Fibroblast of villous mesenchyme (primary cell): ENCODE data around the gene EXOSC5. TPM values are rescaled to one million over a fixed set of nuclear protein-coding genes. Genes with fewer than 3 reads are reported as not detected.
"Not testable (repeated sequence)": the region's sequence is repeated elsewhere in the genome, so short reads cannot be mapped to it uniquely, and the experiment has no call there.

Source experiments
- DNase-seq: peaks from one replicate; pipeline ENCODE4 v3.0.0-alpha.2; 2010; ENCODE audit warnings: low read depth
- H3K4me3 ChIP-seq: 2 replicates; pipeline ENCODE4 v1.5.1; 2011; ENCODE audit warnings: low read depth, mild to moderate bottlenecking, low read length
- CTCF ChIP-seq: IDR thresholded peaks from 2 replicates; pipeline ENCODE4 v1.5.1; 2012; ENCODE audit warnings: low read depth, mild to moderate bottlenecking, low read length; ENCODE audit not compliant: insufficient read depth
- total RNA-seq: library from RNA; depleted of rRNA; stranded (reverse); fragments of >200 nt; gene quantifications from 2 replicates; pipeline ENCODE4 v1.2.3, GENCODE V29; 2012

EXOSC5 gene
- total RNA-seq, 1 donor, result 12.5 TPM

GRCh38 chr19:41354343-41354953 lies 42.7 kb downstream of the EXOSC5 start:
- DNase-seq, result no peak
- H3K4me3 ChIP-seq, result peak overlapping the region; percentile 98
- no peak for TF ChIP-seq CTCF

- DNase-seq, result peak; percentile 94
- H3K4me3 ChIP-seq, result peak within 1 kb of the TSS; percentile 98
- peak; percentile 82 for TF ChIP-seq CTCF
Measured at GRCh38 chr19:41353466-41354342, 43.5 kb downstream of the EXOSC5 start, which contains the start of gene TGFB1. Gene TGFB1 (minus strand): TSS chr19:41353922. CDS start chr19:41353044, 878 bp downstream.

DNA sequence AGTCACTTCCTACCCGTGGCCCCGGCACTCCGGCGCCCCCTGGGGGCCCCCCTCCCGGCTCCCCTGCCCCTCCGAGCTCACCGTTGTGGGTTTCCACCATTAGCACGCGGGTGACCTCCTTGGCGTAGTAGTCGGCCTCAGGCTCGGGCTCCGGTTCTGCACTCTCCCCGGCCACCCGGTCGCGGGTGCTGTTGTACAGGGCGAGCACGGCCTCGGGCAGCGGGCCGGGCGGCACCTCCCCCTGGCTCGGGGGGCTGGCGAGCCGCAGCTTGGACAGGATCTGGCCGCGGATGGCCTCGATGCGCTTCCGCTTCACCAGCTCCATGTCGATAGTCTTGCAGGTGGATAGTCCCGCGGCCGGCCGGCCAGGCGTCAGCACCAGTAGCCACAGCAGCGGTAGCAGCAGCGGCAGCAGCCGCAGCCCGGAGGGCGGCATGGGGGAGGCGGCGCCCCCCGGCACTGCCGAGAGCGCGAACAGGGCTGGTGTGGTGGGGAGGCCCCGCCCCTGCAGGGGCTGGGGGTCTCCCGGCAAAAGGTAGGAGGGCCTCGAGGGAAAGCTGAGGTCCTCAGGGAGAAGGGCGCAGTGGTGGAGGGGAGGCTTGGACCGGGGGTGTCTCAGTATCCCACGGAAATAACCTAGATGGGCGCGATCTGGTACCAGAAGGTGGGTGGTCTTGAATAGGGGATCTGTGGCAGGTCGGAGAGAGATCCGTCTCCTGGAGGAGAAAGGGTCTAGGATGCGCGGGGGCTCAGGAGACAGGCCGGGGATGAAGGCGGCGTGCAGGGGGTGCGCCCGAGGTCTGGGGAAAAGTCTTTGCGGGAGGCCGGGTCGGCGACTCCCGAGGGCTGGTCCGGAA lies 44.3 kb downstream of the EXOSC5 start:
- TF ChIP-seq CTCF, result peak; percentile 57
- H3K4me3 ChIP-seq, result peak overlapping the region; percentile 98
- DNase-seq, result peak; percentile 72

DNA sequence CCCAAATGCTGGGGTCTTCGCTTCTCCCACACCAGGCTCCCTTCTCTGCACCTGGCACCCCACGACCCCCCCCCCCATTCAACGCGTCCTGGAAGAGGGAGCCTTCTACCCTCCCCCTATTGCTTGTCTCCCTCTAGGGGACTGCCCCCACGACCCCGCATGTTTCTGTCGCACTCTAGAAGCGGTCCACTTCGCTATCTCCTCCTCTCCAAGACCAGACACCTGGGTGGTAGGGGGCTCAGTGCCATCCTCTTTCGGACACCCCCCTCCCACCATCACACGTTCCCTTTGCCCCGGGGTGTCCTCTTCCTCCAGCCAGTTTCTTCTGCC lies 44.9 kb downstream of the EXOSC5 start:
- TF ChIP-seq CTCF, result no peak
- peak overlapping the region; percentile 98 for H3K4me3 ChIP-seq
- DNase-seq, result no peak

DNA sequence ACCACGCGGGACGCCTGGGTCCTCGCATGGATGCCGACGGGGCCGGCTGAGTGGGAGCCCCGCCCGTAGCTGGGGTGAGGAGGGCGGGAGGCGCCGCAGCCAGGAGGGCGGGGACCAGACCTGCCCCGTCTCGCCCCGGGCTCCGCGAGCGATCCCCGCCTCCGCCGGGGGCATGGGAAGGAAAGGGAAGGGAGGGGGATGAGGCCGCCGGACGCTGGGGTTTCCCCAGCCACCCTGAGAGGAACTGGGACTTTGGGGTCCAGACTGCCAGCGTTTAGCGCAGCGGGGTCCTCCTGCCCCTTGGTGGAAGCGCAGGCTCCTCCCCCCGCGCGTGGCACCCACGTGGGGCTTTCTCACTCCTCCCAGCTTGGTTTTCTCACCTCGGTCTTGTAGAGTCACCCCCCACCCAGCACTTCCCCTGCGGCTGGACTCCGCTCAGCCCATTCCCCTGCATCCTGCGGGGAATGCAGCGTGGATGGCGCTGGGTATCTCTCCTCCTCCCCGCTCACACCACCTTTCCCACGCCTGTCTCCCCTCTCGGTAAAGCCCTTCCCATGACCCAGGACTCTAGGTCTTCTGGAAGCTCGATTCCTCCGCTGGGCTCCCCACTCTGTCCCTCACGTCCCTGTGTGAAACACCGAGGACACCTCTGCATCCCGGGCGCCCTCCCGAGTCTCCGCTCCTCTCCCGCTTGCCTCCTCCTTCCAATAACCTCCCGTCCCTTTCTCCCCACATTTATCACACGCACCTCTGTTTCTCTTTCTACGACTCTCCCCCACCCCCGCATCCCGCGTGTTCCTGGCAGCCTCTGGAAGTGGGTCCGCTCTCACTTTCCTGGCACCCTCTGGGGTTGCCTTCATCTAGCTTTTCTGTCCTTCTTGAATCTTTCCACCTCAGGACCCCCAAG lies 45.6 kb downstream of the EXOSC5 start:
- DNase-seq, result peak; percentile 71
- peak overlapping the region; percentile 98 for H3K4me3 ChIP-seq
- TF ChIP-seq CTCF, result no peak

DNA sequence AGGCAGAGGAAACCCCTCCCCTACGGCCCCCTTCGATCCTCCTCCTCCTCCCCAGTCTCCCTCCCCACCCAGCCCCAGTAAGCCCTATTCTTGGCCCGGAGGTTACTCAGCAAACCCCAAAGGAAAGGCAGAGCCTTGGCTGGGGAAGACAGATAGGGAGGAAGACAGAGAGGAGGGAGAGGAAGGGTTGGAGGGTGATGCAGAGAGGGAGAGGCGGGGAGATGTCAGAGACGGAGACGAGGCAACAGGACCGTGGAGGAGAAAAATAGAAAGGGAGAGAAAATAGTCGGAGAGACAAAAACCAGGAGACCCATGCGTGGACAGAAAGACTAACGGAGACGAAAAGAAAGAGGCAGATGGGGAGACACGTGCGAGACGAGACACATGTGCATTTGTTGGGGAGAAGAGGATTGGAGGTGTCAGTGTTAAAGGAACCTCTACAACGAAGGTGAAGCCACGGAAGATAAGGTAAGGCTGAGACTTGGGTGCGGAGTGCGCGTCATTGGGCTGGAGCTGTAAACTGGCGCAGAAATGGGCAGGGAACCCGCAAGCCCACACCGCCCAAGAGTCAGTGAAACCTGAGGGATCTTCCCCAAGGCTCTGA lies 46.3 kb downstream of the EXOSC5 start:
- no peak for TF ChIP-seq CTCF
- H3K4me3 ChIP-seq, result peak overlapping the region; percentile 98
- DNase-seq, result no peak

DNA sequence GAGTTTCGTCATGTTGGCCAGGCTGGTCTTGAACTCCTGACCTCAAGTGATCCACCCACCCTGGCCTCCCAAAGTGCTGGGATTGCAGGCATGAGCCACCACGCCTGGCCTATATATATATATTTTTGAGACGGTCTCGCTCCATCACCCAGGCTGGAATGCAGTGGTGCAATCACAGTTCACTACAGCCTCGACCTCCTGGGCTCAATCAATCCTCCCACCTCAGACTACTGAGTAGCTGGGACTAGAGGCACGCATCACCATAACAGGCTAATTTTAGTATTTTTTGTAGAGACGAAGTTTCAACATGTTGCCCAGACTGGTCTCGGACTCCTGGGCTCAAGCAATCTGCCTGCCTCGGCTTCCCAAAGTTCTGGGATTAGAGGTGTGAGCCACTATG lies 50.2 kb downstream of the EXOSC5 start:
- DNase-seq, H3K4me3 ChIP-seq: not testable (repeated sequence)
